Measurements from ENCODE around the gene MYMX. TPM values are rescaled to one million over a fixed set of nuclear protein-coding genes. Genes with fewer than 3 reads are reported as not detected.

MYMX gene
- polyA plus RNA-seq, 2 of the 4 experiments (the other 2 are of a cell fraction), result not detected

DNA sequence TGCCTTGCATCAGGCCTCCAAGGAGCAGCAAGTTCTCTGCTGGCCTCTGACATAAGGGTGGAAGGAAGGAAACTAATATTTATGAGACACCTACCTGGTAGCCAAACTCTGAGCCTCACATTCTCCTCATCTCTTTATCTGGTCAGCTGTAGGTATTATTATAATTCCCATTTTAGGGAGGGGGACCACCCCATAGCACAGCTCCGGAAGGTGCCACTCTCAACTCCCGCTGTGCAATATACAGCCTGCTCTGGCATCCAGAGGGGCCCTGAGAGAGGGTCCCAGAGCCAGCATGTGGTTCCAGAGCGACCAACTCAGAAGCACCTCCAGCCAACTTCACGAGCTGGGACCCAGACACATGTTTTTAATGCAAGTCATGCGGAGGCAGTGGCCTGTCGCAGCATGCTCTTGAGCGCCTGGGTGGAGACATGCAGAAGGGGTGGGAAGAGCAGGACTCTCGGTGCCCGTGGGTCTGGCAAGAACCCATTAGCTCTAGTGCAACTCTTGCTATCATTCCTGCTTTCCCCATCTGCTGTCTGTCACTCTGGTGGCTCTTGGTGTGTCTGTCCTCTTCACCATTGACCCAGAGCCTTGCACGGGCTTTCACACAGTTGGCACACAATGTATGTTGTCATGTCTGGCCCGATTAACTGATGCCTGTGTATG, 15.0 kb upstream of the MYMX start:
- POLR2A ChIA-PET, result no interaction called here
- CTCF ChIA-PET, result interaction anchor here (1.2 kb wide), 1 partner anchor 8 kb away, joined by 3 read pairs; no protein-coding TSS in a partner anchor
- Histone ChIP-seq H3K4me2 (no peak overlapping the region), H3K4me1 (peaks cover 12% of the 10 kb centered on the region), H3K9me3 (no peaks in the 10 kb centered on the region), H3K4me3 (no peak overlapping the region), H3K27ac (no peak overlapping the region)
- TF ChIP-seq ZC3H11A (IDR thresholded peaks at IDR 0.05), result no peak
- no peak for TF ChIP-seq HOXB5 (CRISPR knock-in tag; IDR thresholded peaks at IDR 0.05)
- TF ChIP-seq, protein P1, sequence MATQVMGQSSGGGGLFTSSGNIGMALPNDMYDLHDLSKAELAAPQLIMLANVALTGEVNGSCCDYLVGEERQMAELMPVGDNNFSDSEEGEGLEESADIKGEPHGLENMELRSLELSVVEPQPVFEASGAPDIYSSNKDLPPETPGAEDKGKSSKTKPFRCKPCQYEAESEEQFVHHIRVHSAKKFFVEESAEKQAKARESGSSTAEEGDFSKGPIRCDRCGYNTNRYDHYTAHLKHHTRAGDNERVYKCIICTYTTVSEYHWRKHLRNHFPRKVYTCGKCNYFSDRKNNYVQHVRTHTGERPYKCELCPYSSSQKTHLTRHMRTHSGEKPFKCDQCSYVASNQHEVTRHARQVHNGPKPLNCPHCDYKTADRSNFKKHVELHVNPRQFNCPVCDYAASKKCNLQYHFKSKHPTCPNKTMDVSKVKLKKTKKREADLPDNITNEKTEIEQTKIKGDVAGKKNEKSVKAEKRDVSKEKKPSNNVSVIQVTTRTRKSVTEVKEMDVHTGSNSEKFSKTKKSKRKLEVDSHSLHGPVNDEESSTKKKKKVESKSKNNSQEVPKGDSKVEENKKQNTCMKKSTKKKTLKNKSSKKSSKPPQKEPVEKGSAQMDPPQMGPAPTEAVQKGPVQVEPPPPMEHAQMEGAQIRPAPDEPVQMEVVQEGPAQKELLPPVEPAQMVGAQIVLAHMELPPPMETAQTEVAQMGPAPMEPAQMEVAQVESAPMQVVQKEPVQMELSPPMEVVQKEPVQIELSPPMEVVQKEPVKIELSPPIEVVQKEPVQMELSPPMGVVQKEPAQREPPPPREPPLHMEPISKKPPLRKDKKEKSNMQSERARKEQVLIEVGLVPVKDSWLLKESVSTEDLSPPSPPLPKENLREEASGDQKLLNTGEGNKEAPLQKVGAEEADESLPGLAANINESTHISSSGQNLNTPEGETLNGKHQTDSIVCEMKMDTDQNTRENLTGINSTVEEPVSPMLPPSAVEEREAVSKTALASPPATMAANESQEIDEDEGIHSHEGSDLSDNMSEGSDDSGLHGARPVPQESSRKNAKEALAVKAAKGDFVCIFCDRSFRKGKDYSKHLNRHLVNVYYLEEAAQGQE (IDR thresholded peaks at IDR 0.05), result no peak
- TF ChIP-seq HOXB13 (CRISPR knock-in tag; IDR thresholded peaks at IDR 0.05; ENCODE audit: low read depth), result no peak
- peak; percentile 26; the same call in 1 of the 2 replicates for TF ChIP-seq NFE2L2 (conservative IDR thresholded peaks at IDR 0.05; ENCODE audit: low read length)
- ATAC-seq (no peak), DNase-seq (ENCODE audit: low read depth in 1 of 2, low spot score in 1 of 2) (no peak), FAIRE-seq (no peak)
- WGBS (ENCODE audit: missing lambda C conversion rate), result 75% methylated on average over 9 of the region's 11 CpGs

DNA sequence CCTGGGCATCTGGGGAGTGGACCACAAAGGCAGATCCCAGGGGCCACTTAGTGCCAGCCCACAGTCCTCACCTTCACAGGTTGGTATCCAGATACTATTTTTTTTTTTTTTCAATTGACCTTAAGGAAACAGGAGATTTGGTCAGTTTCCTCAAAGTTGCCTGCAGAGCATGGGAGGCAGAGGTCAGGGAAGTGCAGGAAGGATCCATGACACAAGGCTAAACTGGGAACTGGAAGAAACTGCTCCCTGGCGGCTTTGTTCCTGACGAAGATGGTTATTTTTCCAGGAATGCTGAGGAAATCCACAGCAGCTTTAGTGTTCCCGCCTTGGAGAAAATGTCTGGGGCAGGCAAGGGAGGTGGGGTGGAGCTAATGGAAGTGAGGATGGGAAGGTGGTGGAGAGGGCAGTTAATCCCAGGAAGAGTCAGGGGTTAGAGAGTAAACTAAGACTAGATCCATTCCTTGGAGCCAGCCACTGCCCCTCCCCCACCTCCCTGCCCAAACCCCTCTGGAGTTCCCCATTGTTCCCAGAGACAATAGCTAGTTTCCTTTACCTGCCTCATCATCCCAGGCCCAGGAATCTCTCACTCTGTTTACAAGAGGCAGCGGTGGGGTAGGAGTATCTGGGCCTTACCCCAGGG, 14.3 kb upstream of the MYMX start:
- ATAC-seq, result no peak
- no peak for DNase-seq (ENCODE audit: low read depth in 1 of 2, low spot score in 1 of 2)
- FAIRE-seq, result no peak
- 88% methylated on average over 3 of the region's 4 CpGs for WGBS (ENCODE audit: missing lambda C conversion rate)
- Histone ChIP-seq H3K4me1 (peaks cover 12% of the 10 kb centered on the region), H3K9me3 (no peaks in the 10 kb centered on the region), H3K4me3 (no peak overlapping the region), H3K4me2 (no peak overlapping the region), H3K27ac (no peak overlapping the region)
- ChIA-PET POLR2A (no interaction called here), CTCF (interaction anchor here (1.2 to 1.4 kb wide), 2 partner anchors 9 to 66 kb away, joined by 3 read pairs; no protein-coding TSS in a partner anchor)
- TF ChIP-seq CBX8 (IDR thresholded peaks at IDR 0.05) (no peak), MAFK (IDR thresholded peaks at IDR 0.05; ENCODE audit: partially characterized antibody) (no peak), RCOR1 (IDR thresholded peaks at IDR 0.05; ENCODE audit: low read depth, low read length) (no peak), MYC (IDR thresholded peaks at IDR 0.05; ENCODE audit: borderline replicate concordance, low read length) (no peak), RNF2 (IDR thresholded peaks at IDR 0.05; ENCODE audit: borderline replicate concordance, low read depth) (no peak), EP300 (IDR thresholded peaks at IDR 0.05) (no peak), NFE2L2 (conservative IDR thresholded peaks at IDR 0.05; ENCODE audit: low read length) (no peak), SREBF2 (IDR thresholded peaks at IDR 0.05) (no peak), EHMT2 (IDR thresholded peaks at IDR 0.05; ENCODE audit: low read depth) (no peak), POLR2AphosphoS2 (conservative IDR thresholded peaks at IDR 0.05; ENCODE audit: low read length) (no peak), NPAS2 (CRISPR knock-in tag; IDR thresholded peaks at IDR 0.05; ENCODE audit: borderline replicate concordance) (no peak), TP53 (CRISPR knock-in tag; IDR thresholded peaks at IDR 0.05) (no peak), FOSL2 (IDR thresholded peaks at IDR 0.05) (no peak), FOSL2 (CRISPR knock-in tag; IDR thresholded peaks at IDR 0.05) (no peak), KDM5A (IDR thresholded peaks at IDR 0.05) (no peak), TFCP2L1 (CRISPR knock-in tag; IDR thresholded peaks at IDR 0.05) (no peak)
- TF ChIP-seq, protein P2, sequence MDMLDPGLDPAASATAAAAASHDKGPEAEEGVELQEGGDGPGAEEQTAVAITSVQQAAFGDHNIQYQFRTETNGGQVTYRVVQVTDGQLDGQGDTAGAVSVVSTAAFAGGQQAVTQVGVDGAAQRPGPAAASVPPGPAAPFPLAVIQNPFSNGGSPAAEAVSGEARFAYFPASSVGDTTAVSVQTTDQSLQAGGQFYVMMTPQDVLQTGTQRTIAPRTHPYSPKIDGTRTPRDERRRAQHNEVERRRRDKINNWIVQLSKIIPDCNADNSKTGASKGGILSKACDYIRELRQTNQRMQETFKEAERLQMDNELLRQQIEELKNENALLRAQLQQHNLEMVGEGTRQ (IDR thresholded peaks at IDR 0.05), result no peak
- TF ChIP-seq, protein P3, sequence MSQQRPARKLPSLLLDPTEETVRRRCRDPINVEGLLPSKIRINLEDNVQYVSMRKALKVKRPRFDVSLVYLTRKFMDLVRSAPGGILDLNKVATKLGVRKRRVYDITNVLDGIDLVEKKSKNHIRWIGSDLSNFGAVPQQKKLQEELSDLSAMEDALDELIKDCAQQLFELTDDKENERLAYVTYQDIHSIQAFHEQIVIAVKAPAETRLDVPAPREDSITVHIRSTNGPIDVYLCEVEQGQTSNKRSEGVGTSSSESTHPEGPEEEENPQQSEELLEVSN (IDR thresholded peaks at IDR 0.05; ENCODE audit: borderline replicate concordance, low read depth), result no peak
- TF ChIP-seq, protein P4, sequence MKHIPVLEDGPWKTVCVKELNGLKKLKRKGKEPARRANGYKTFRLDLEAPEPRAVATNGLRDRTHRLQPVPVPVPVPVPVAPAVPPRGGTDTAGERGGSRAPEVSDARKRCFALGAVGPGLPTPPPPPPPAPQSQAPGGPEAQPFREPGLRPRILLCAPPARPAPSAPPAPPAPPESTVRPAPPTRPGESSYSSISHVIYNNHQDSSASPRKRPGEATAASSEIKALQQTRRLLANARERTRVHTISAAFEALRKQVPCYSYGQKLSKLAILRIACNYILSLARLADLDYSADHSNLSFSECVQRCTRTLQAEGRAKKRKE (CRISPR knock-in tag; IDR thresholded peaks at IDR 0.05; ENCODE audit: low read depth), result no peak
- TF ChIP-seq, protein P5, sequence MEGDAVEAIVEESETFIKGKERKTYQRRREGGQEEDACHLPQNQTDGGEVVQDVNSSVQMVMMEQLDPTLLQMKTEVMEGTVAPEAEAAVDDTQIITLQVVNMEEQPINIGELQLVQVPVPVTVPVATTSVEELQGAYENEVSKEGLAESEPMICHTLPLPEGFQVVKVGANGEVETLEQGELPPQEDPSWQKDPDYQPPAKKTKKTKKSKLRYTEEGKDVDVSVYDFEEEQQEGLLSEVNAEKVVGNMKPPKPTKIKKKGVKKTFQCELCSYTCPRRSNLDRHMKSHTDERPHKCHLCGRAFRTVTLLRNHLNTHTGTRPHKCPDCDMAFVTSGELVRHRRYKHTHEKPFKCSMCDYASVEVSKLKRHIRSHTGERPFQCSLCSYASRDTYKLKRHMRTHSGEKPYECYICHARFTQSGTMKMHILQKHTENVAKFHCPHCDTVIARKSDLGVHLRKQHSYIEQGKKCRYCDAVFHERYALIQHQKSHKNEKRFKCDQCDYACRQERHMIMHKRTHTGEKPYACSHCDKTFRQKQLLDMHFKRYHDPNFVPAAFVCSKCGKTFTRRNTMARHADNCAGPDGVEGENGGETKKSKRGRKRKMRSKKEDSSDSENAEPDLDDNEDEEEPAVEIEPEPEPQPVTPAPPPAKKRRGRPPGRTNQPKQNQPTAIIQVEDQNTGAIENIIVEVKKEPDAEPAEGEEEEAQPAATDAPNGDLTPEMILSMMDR (IDR thresholded peaks at IDR 0.05), result no peak
- TF ChIP-seq, protein P6, sequence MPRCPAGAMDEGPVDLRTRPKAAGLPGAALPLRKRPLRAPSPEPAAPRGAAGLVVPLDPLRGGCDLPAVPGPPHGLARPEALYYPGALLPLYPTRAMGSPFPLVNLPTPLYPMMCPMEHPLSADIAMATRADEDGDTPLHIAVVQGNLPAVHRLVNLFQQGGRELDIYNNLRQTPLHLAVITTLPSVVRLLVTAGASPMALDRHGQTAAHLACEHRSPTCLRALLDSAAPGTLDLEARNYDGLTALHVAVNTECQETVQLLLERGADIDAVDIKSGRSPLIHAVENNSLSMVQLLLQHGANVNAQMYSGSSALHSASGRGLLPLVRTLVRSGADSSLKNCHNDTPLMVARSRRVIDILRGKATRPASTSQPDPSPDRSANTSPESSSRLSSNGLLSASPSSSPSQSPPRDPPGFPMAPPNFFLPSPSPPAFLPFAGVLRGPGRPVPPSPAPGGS (IDR thresholded peaks at IDR 0.05), result no peak

All from A549 (cell line).